Skin of body (tissue), 2 donors: ENCODE results near the gene SLC23A2. TPM values are rescaled to one million over a fixed set of nuclear protein-coding genes. Genes with fewer than 3 reads are reported as not detected.
"Not testable (repeated sequence)": the region's sequence is repeated elsewhere in the genome, so short reads cannot be mapped to it uniquely, and the experiment has no call there.

Source experiments
- DNase-seq: peaks from one replicate; lab custom pipeline; 2025; lab: John Stamatoyannopoulos, UW
- total RNA-seq: library from RNA; depleted of rRNA; stranded (reverse); fragments of >200 nt; gene quantifications from one replicate; pipeline ENCODE4 v1.2.3, GENCODE V29; 2014

Gene SLC23A2
- total RNA-seq, 1 donor from 2014 or later, result 13.4 TPM

- DNase-seq, result no peak
These were observed 64.9 kb downstream of the SLC23A2 start for GRCh38 chr20:4936392-4936850.

DNA sequence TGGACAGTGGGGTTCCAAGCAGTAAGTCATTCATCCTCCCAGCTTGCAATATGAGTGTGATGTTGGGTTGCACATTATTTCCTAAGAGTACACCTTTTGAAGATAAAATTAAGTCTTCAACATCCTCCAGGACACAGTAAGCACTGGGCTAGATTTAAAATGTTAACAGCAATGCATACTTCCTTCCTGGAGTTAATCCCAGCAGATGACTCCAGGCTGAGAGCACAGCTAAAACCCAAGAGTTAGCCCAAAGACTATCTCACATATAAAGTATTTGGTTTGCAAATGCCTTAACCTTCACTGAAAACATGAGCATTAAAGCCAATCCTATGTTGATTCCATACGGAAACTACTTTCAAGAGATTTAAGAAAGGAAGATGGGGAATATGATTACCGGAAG, 69.2 kb downstream of the SLC23A2 start:
- no peak for DNase-seq

DNA sequence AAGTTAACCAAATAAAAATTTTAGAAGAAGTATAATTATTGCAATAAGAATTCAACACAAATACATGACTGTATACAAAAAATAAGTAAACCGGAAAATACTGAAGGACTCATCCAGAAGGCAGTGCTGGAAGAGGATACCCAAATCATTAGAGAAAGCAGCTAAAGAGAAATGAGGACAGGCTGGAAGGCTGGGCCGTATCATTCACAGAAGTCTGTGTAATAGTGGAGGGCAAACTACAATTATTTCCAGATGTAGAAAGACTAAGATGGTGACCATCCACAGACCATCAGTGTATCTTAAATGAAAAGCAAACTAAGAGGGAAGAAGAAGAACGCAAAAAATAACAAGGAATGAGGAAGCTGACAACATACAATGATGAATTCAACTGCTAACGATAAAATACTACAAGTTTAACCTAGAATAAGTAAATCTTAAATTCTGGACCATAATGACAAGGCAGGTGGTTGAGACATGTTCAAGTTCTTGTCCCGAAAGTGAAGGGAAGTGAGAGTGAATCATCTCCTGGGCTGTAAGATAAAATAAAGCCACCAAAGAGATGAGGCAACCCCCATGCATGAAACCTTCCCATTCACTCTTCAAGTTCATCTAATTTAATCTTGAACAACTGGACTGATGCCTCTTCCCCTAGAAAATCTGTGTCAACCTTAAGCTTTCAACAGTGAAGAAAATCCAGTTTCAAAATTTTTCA, 71.5 kb downstream of the SLC23A2 start:
- DNase-seq, result no peak

GRCh38 chr20:4926531-4927156, 74.7 kb downstream of the SLC23A2 start:
- no peak for DNase-seq

GRCh38 chr20:4925842-4926530, 75.3 kb downstream of the SLC23A2 start:
- no peak for DNase-seq

- no peak for DNase-seq
These were observed 76.9 kb downstream of the SLC23A2 start for GRCh38 chr20:4924446-4924845.

DNA sequence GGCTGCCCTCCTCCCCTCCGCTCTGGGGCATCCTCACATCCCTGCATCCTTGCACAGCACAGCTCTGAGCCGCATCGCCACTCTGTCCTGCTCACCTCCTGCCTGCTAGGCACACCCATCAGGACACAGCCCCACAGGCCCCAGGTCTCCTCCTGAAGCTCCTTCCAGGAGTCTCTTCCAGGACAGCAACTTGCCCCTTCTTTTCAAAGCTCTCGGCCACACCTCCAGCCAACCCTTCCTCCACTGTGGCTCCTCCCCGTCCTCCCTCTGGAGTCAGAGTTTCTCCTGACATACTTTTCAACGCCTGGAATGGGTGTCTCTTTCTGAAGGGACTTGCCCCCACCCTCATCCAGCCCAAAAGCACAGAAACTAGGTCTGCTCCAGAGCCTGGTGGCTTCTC, 77.3 kb downstream of the SLC23A2 start:
- DNase-seq, result no peak

DNA sequence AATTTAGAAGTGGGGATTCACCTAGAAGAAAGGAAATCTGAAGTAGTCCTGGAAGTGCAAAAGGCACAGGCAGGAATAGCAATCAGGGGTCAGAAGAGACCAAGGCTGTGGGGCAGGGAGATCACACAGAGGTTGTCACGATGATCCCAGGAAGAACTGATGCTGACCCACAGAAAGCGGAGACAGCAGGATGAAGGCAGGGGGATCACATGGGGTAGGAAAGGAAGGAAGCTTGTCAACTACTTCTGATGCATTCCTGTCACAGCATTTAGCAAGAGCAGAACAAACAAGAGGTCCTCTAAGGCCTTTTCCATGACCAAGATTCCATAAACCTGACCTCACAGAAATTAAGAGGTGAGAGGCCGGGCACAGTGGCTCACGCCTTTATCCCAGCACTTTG, 79.1 kb downstream of the SLC23A2 start:
- DNase-seq, result no peak

DNA sequence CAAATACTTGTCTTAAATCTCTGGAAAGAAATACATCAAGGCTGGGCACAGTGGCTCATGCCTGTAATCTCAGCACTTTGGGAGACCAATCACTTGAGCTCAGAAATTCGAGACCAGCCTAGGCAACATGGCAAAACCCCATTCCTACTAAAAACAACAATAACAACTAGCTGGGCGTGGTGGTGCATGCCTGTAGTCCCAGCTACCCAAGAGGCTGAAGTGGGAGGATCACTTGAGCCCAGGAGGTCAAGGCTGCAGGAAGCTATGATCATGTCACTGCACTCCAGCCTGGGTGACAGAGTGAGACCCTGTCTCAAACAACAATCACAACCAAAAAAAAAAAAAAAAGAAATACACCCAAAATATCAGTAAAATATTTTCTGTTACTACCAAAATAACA, 80.0 kb downstream of the SLC23A2 start:
- not testable (repeated sequence) for DNase-seq

GRCh38 chr20:4920655-4921054, 80.7 kb downstream of the SLC23A2 start:
- no peak for DNase-seq

DNA sequence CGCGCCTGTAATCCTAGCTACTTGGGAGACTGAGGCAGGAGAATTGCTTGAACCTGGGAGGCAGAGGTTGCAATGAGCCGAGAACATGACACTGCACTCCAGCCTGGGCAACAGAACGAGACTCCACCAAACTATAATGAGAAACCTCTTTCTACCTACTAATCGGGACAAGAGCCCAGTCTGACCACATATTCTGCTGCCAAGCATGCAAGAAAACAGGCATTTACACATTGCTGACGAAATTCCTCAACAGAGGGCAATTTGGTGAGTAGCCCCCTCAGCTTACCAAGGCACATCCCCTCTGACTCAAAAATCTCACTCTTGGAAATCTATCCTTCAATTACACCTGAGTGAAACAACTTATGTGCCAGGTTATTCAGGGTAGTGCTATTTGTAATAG, 81.2 kb downstream of the SLC23A2 start:
- DNase-seq, result no peak

DNA sequence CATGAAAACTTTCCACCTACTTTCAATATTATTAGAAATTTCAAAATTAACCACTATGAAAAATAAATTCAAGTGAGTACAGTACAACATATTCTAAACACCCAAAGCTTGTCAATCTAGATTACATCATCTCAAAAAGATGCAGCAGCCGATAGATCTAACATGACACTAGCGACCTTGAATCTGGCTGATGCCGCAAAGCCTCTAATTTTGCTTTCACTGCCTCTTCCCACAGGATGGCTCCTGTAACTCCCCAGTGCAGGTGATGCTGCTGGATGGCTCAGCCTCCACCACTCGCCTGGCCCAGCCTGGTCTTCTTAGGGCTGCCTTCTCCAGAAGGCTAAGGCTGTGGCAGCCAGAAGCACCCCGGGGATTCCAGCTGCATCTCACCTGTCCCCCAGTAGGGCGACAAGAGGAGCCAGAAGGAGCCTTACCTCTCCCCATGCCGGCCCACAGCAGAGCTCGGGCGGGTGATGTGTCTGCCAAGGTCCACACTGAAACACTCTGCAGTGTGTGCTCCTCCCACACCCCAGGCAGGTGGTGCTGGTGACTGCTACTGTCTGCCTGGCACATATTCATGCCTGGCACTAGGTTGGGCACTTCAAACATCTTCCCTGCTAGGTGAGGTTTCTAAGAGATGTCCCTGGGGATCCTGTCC, 82.1 kb downstream of the SLC23A2 start:
- DNase-seq, result no peak

DNA sequence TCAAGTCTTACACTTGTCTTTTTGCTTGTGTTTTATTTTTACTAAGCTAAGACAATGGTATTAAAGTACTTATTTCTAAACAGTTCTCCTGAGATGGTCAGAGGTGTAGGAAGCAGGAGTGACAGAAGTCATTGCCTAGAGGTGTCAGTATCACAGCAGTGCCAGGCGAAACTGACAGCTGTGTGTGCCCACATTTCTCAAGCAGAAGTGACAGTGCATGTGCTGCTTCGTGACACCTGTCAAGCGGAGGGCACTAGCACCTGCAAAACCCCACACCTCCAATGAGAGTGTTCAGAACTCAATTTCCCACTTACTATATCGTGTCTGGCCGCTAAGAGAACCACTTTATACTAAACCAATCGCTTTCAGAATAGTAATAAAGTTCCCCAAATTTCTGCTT, 82.8 kb downstream of the SLC23A2 start:
- DNase-seq, result no peak

- no peak for DNase-seq
These were observed 84.1 kb downstream of the SLC23A2 start for GRCh38 chr20:4916971-4917881.

DNA sequence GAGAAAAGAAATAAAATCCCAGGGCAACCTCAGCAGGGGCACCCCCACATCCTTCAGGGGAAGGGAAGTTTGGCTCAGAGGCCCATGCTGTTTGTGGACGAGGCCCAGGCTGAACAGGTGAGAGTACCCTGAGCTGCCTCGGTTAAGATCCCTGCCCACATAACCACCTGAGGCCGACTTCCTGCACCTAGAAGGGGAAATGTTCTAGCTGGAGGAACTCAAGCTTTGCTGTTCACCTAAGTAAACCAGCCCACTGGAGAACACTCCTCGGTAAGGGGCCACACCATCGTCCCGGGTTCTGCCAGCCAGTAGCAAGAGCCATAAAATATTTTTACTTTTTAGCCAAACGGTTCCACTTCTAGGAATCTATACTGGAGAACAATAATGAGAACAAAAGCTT, 88.2 kb downstream of the SLC23A2 start:
- no peak for DNase-seq

GRCh38 chr20:4912380-4913142, 88.7 kb downstream of the SLC23A2 start:
- no peak for DNase-seq

DNA sequence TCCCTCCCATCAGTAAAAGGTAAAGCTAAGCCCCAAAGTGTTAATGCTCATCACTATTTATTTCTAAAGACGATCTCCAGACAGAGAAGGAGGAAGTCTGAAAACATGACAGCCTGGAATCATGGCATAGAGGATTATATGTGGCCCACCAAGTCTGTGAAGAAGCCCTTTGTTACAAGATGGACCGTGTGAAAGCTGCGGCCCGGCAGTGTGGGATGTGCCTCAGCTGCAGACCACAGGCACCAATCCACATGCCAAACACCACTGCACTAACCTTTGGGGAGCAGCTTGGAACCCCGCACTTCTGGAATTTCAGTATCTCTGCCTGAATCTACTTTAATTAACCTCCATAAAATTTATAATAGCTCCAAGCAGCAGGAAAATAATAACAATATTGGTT, 90.4 kb downstream of the SLC23A2 start:
- DNase-seq, result no peak

GRCh38 chr20:4905613-4906012, 95.7 kb downstream of the SLC23A2 start:
- no peak for DNase-seq

DNA sequence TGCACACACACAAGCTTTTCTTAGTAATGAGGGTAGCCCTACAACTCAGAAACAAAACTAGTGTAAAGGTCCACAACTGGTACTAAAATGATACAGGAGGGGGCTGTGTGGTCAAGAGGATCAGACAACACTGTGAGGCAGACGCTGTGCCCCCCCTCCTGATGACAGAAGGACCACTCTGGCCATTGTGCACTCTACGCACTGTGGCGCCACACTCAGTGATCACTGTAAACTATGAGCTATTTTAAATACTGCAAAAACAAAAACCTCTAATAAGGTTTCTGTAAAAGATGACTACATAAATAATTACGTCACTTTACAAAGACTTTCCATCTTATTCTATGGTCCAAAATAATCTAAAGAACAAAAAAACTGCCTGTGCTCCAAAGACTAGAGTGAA, 96.1 kb downstream of the SLC23A2 start:
- DNase-seq, result no peak

- no peak for DNase-seq
These were observed 97.0 kb downstream of the SLC23A2 start for GRCh38 chr20:4904127-4904860.
